GM19395 (cell line): ENCODE results near the gene GLIS2.

ENCODE experiments used
- ATAC-seq: cut with Tn5 transposase; IDR thresholded peaks from one replicate; pipeline ENCODE4 v1.9.1; 2021; ENCODE audit warnings: mild to moderate bottlenecking, moderate library complexity; ENCODE audit not compliant: unreplicated experiment

Gene GLIS2

GRCh38 chr16:4297480-4297879, 18.4 kb upstream of the GLIS2 start:
- no peak for ATAC-seq

GRCh38 chr16:4298761-4299522, 16.9 kb upstream of the GLIS2 start:
- no peak for ATAC-seq

- ATAC-seq: no peak
Measured at GRCh38 chr16:4301177-4301576, 14.7 kb upstream of the GLIS2 start.

GRCh38 chr16:4301968-4302367, 13.9 kb upstream of the GLIS2 start:
- no peak for ATAC-seq

DNA sequence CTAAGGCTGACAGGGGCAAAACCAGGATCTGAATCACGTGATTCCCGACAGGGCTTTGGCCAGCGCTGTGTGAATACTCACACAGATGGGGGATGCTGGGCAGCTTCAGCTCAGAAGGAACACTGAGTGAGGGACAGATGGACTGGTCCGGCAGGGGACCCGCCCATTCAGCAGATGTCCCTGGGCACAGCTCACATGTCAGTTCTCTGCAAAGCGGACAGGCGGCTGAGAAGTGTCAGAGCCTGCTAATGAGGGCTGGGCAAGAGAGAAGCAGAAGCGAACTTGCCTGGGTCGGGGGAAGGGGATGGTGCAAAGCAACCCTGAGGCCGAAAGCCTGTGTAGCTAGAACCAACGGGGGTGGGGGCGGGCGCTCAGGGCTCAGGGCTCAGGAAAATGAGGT, 11.9 kb upstream of the GLIS2 start:
- ATAC-seq: no peak

GRCh38 chr16:4306470-4307214, 9.2 kb upstream of the GLIS2 start:
- ATAC-seq: no peak

DNA sequence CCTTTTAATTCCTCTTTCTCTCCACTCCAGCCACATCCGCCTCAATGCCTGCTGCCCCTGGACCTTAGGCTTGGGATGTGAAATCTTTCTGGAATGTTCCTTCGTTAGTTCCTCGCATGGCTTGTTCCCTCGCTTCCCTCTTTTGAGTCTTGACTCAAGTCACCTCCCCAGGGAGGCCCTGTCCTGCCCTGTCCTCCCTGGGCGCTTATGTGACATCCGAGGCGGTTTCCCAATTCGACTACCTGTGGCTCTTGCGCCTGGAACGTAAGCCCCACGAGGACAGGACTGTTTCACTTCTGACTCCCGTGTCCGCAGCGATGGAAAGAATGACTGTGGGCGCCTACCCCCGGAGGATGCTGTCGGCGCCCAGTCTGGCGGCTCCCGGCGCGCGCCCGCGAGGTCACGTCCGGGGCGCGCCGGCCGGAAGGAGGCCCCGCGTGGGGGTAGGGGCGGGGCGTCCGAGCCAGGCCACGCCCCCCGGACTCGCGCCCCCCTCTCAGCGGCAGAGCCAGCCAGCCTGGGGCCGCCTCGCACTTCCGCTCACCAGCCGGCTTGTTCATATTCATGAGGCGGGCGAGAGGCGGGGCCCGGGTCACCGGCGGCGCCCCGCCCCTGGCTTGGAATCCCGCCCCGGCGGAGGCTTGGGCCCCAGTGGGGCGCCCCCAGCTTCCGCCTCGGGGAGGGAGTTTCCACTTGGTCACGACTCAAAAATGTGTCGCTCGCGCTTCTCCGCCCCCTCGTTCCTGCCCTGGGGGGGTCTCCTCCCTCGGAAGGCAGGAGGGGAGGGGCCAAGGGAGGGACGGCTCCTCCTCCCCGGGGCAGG, 8.4 kb upstream of the GLIS2 start:
- ATAC-seq: peak; percentile 87

- no peak for ATAC-seq
Measured at GRCh38 chr16:4309102-4309832, 6.6 kb upstream of the GLIS2 start.

DNA sequence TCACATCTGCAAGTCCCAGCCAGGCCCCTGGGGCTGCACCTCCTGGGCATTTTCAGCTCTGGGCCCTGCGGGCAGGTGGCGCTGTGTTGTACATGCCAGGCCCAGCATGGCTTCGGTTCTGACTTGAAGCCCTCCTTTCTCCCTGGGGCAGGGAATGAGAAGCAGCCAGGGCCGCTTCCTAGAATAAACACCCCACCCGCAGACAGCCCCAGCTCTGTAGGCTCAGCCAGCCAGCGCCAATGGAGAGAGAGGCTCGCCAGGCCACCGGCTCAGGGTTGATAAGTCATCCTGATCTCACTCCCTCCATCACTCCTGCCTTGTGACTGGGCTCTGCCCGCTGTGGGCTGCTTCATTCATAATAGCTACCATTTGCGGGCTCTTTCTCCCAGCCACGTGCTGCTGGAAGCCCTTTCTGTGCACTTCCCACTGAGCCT, 6.0 kb upstream of the GLIS2 start:
- no peak for ATAC-seq

- peak; percentile 47 for ATAC-seq
Measured at GRCh38 chr16:4313563-4314531, 2.0 kb upstream of the GLIS2 start.

GRCh38 chr16:4314532-4315185, 1.2 kb upstream of the GLIS2 start:
- ATAC-seq: no peak

DNA sequence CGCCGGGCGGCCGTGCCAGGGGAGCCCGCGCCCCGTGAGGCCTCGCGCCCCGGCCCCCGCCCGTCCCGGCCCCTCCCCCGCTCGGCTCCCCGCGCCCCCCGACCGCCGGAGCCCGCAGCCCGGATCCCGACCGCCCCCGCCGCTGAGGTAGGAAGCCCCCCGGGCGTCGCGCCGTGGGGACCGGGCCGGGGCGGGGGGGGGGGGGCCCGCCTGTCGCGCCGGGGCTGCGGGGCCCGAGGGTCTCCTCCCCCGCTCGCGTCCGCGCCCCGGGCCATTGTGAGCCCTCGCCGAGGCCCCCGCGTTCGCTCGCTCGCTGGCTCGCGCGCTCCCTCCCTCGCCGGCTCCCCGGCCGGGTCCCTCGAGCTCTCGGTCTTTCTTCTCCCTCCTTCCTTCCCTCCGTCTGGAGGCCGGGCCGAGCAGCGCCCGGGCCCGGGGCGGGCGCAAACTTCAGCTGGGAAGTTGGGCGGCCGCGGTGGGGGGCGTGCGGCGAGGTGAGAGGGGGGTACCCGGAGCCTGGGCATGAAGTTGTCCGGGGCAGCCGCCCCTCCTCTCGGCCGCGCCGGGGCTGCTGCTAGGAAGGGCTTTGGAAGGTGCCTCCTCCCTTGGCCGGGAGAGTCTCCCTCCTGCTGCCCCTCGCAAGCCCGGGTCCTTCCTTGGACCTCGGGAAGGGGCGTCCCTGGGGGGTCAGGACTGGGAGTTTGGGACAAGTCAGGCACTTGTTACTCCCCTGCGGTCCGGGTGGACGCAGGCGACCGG, 419 bp downstream of the GLIS2 start:
- ATAC-seq: no peak

DNA sequence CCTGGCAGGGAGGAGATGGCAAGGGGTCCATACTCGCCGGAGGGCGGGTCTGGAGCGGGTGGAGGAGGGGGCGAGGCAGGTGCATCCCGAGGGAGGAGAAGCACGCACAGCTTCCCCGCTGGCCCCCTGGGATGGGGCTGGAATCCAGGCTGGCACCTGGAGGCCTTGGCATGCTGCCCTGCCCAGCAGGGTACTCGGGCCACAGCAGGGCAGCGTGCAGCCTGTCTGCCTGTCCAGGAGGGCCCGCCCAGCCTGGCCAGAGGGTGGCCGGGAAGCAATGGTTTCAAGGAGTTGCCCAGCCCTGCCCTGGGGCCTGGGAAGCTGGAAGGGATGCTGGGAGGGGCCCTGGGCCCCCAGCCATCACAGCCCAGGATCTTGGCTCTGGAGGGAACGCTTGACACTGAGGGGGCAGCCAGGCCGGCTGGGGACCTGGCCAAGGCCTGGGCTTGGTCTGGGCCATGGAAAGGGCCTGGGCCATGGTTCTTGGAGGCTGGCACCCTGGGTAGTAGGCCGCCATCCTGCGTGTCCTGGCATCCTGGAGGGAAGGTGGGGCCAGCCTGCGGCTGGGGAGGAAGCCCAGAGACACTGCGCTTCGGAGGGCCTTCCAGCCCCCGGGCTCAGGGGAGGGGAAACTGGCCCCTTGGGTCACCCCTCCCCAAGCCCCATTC, 1.1 kb downstream of the GLIS2 start:
- ATAC-seq: no peak

- ATAC-seq: no peak
Measured at GRCh38 chr16:4317532-4318450, 1.9 kb downstream of the GLIS2 start.

DNA sequence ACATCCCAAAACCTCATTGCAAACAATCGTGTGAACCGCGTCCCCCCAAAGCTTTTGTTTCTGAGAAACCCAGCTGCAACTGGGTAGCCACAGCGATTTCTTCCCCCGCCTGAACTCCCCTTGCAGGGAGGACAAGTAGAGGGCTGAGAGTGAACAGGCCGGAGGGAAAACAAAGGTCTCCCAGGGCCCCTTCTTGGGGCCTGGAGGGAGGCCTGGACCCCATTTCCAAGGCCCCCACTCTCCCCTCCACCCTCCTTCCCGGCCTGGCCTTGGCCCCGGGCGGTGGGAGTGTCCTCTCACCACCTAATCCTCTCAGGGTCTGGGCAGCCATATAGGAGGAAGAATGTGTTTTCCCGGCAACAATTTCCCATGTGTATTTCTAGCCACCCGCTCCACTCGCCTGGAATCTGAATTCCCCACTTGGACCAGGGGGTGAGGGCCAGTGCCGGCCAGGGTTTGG, 2.6 kb downstream of the GLIS2 start:
- ATAC-seq: no peak

- ATAC-seq: no peak
Measured at GRCh38 chr16:4318967-4319366, 3.1 kb downstream of the GLIS2 start.
